GM08714 (cell line): ENCODE data around the gene PALM.

Source experiments
- H3K4me3 ChIP-seq: fragments of 200-500 bp; sonication (Bioruptor generic); 2 replicates; pipeline ENCODE4 v1.5.1; 2014; ENCODE audit warnings: mild to moderate bottlenecking, low read length, inconsistent platforms
- ZNF274 ChIP-seq: IDR thresholded peaks from 2 replicates; pipeline ENCODE4 v1.6.1; 2012; ENCODE audit warnings: mild to moderate bottlenecking, low read depth, low read length

The PALM gene

GRCh38 chr19:793806-794205 is 85.1 kb downstream of the PALM start:
- H3K4me3 ChIP-seq: no peak overlapping the region
- TF ChIP-seq ZNF274: no peak

GRCh38 chr19:795073-795611 is 86.4 kb downstream of the PALM start:
- no peak for TF ChIP-seq ZNF274

GRCh38 chr19:795691-796581 is 87.2 kb downstream of the PALM start:
- H3K4me3 ChIP-seq: peak overlapping the region; percentile 67; the same call in 1 of the 2 replicates
- no peak for TF ChIP-seq ZNF274

More at GRCh38 chr19:795073-795611, 86.4 kb downstream of the PALM start:
- no peak overlapping the region for H3K4me3 ChIP-seq

GRCh38 chr19:796692-797527 is 88.2 kb downstream of the PALM start, which contains the start of gene PTBP1:
TSS of gene PTBP1 (plus strand) at chr19:797452. CDS start at chr19:797498, 46 bp downstream.
- peak within 1 kb of the TSS; percentile 90 for H3K4me3 ChIP-seq

More at GRCh38 chr19:796692-797527, 88.2 kb downstream of the PALM start, which contains the start of gene PTBP1:
- TF ChIP-seq ZNF274: no peak
